ENCODE measurements around the gene OSM.

OSM gene

GRCh38 chr22:30267382-30268302 is 991 bp upstream of the OSM start:
- H3K27ac ChIP-seq, result no peak overlapping the region
- no peak for DNase-seq (ENCODE audit: low read depth, low spot score)

- H3K27ac ChIP-seq, result no peak overlapping the region
- DNase-seq (ENCODE audit: low read depth, low spot score), result no peak
Observed at GRCh38 chr22:30265823-30266444, 717 bp downstream of the OSM start.

- H3K27ac ChIP-seq, result no peak overlapping the region
- no peak for DNase-seq (ENCODE audit: low read depth, low spot score)
Observed at GRCh38 chr22:30265131-30265720, 1.4 kb downstream of the OSM start.

- no peak overlapping the region for H3K27ac ChIP-seq
- DNase-seq (ENCODE audit: low read depth, low spot score), result no peak
Observed at GRCh38 chr22:30263883-30264282, 2.8 kb downstream of the OSM start.

GRCh38 chr22:30262917-30263741 is 3.5 kb downstream of the OSM start:
- no peak overlapping the region for H3K27ac ChIP-seq
- no peak for DNase-seq (ENCODE audit: low read depth, low spot score)

GRCh38 chr22:30262112-30262511 is 4.5 kb downstream of the OSM start:
- peak; percentile 24 for DNase-seq (ENCODE audit: low read depth, low spot score)
- no peak overlapping the region for H3K27ac ChIP-seq

- DNase-seq (ENCODE audit: low read depth, low spot score), result no peak
- H3K27ac ChIP-seq, result no peak overlapping the region
Observed at GRCh38 chr22:30261134-30261533, 5.5 kb downstream of the OSM start.

GRCh38 chr22:30260682-30261081 is 6.0 kb downstream of the OSM start:
- H3K27ac ChIP-seq, result no peak overlapping the region
- no peak for DNase-seq (ENCODE audit: low read depth, low spot score)

GRCh38 chr22:30260276-30260675 is 6.4 kb downstream of the OSM start:
- H3K27ac ChIP-seq, result no peak overlapping the region
- no peak for DNase-seq (ENCODE audit: low read depth, low spot score)

- H3K27ac ChIP-seq, result no peak overlapping the region
Observed at GRCh38 chr22:30254314-30254713, 12.3 kb downstream of the OSM start.

GRCh38 chr22:30253205-30253852 is 13.3 kb downstream of the OSM start:
- no peak for DNase-seq (ENCODE audit: low read depth, low spot score)
- H3K27ac ChIP-seq, result no peak overlapping the region

More at GRCh38 chr22:30254314-30254713, 12.3 kb downstream of the OSM start:
- no peak for DNase-seq (ENCODE audit: low read depth, low spot score)

GRCh38 chr22:30252411-30253204 is 14.0 kb downstream of the OSM start:
- no peak for DNase-seq (ENCODE audit: low read depth, low spot score)
- no peak overlapping the region for H3K27ac ChIP-seq

GRCh38 chr22:30251711-30252110 is 14.9 kb downstream of the OSM start:
- DNase-seq (ENCODE audit: low read depth, low spot score), result no peak
- H3K27ac ChIP-seq, result no peak overlapping the region

- no peak overlapping the region for H3K27ac ChIP-seq
- DNase-seq (ENCODE audit: low read depth, low spot score), result peak; percentile 40
Observed at GRCh38 chr22:30250661-30251267, 15.9 kb downstream of the OSM start.

- no peak for DNase-seq (ENCODE audit: low read depth, low spot score)
- no peak overlapping the region for H3K27ac ChIP-seq
Observed at GRCh38 chr22:30250039-30250565, 16.5 kb downstream of the OSM start.

- H3K27ac ChIP-seq, result no peak overlapping the region
- DNase-seq (ENCODE audit: low read depth, low spot score), result no peak
Observed at GRCh38 chr22:30249049-30250038, 17.3 kb downstream of the OSM start.

- H3K27ac ChIP-seq, result no peak overlapping the region
- DNase-seq (ENCODE audit: low read depth, low spot score), result no peak
Observed at GRCh38 chr22:30248484-30248883, 18.2 kb downstream of the OSM start.
